H1 (cell line): ENCODE measurements around the gene THEMIS. TPM values are rescaled to one million over a fixed set of nuclear protein-coding genes. Genes with fewer than 3 reads are reported as not detected.

ENCODE experiments used
- CTCF ChIA-PET: fragments of 300-600 bp; sonication (Branson Sonifier 250); formaldehyde crosslinking; loops from one replicate; lab custom pipeline; 2021; ENCODE audit not compliant: partially characterized antibody; lab: Charles Lee
- POLR2A ChIA-PET: fragments of 300-600 bp; sonication (Branson Sonifier 250); formaldehyde crosslinking; loops from one replicate; lab custom pipeline; 2021; ENCODE audit warnings: inconsistent platforms; ENCODE audit not compliant: partially characterized antibody; lab: Charles Lee
- DNase-seq, 2 experiments: peaks; one replicate each; pipeline versions ENCODE4 v3.0.0 to v3.0.0-alpha.2; 2010 to 2022; ENCODE audit warnings: low spot score in 2 of 2, low read depth in 1 of 2, mixed read lengths in 1 of 2
- FAIRE-seq: peaks from 2 replicates; lab custom pipeline; 2011; peaks lifted over from hg19 to GRCh38; lab: Jason Lieb, UNC
- H2AFZ ChIP-seq: 2 replicates; pipeline ENCODE4 v1.8.1; 2012; ENCODE audit warnings: low read length, inconsistent platforms
- H2AK5ac ChIP-seq: 2 replicates; pipeline ENCODE4 v1.6.1; 2013; ENCODE audit warnings: low read depth, low read length
- H2BK120ac ChIP-seq: replicated peaks from 2 replicates; pipeline ENCODE3; 2013; ENCODE audit warnings: low read depth, low read length, inconsistent platforms
- H2BK12ac ChIP-seq: 2 replicates; pipeline ENCODE4 v1.6.1; 2013; ENCODE audit warnings: low read depth, low read length
- H2BK15ac ChIP-seq: 2 replicates; pipeline ENCODE4 v1.6.1; 2013; ENCODE audit warnings: low read length
- H2BK20ac ChIP-seq: 2 replicates; pipeline ENCODE4 v1.6.1; 2013; ENCODE audit warnings: low read length
- H2BK5ac ChIP-seq: 2 replicates; pipeline ENCODE4 v1.6.1; 2013; ENCODE audit warnings: low read depth, low read length
- H3K14ac ChIP-seq: 2 replicates; pipeline ENCODE4 v1.6.1; 2013; ENCODE audit warnings: inconsistent platforms; ENCODE audit not compliant: insufficient read length
- H3K18ac ChIP-seq: 2 replicates; pipeline ENCODE4 v1.6.1; 2013; ENCODE audit warnings: low read length; ENCODE audit errors: extremely low read depth
- H3K23ac ChIP-seq: 2 replicates; pipeline ENCODE4 v1.6.1; 2013; ENCODE audit warnings: inconsistent platforms; ENCODE audit not compliant: insufficient read length
- H3K23me2 ChIP-seq: 2 replicates; pipeline ENCODE4 v1.6.1; 2013; ENCODE audit warnings: low read depth, low read length
- H3K27ac ChIP-seq: 2 replicates; pipeline ENCODE4 v1.6.1; 2011; ENCODE audit warnings: low read depth, low read length, inconsistent platforms
- H3K27me3 ChIP-seq, 4 experiments: replicated peaks in 1 of 4; 1 replicate in 1 of 4; 2 replicates in 3 of 4; pipeline versions ENCODE4 v1.6.1 to v1.8.1; 2011 to 2013; ENCODE audit warnings: low read length in 3 of 4, mild to moderate bottlenecking in 3 of 4, inconsistent platforms in 2 of 4, mixed read lengths in 2 of 4, moderate library complexity in 1 of 4; ENCODE audit not compliant: control insufficient read depth in 3 of 4, insufficient read depth in 3 of 4; ENCODE audit errors: extremely low read depth in 1 of 4
- H3K36me3 ChIP-seq, 4 experiments: 2 replicates each; pipeline versions ENCODE4 v1.6.1 to v1.8.1; 2011 to 2013; ENCODE audit warnings: mild to moderate bottlenecking in 4 of 4, low read length in 3 of 4, moderate library complexity in 2 of 4, control low read depth in 1 of 4, inconsistent platforms in 1 of 4; ENCODE audit not compliant: insufficient read depth in 4 of 4, control insufficient read depth in 2 of 4
- H3K4ac ChIP-seq: replicated peaks from 2 replicates; pipeline ENCODE3; 2013; ENCODE audit warnings: low read length, low read depth, mixed read lengths, inconsistent platforms; ENCODE audit not compliant: insufficient read length
- H3K4me1 ChIP-seq, 4 experiments: replicated peaks in 1 of 4; 1 replicate in 1 of 4; 2 replicates in 3 of 4; pipeline versions ENCODE4 v1.6.1 to v1.8.1; 2011 to 2013; ENCODE audit warnings: low read length in 3 of 4, inconsistent platforms in 2 of 4, mixed read lengths in 1 of 4; ENCODE audit not compliant: insufficient read depth in 4 of 4, control insufficient read depth in 3 of 4
- H3K4me2 ChIP-seq, 2 experiments: 2 replicates each; pipeline versions ENCODE4 v1.6.1 to v1.8.1; 2011 to 2013; ENCODE audit warnings: low read depth in 2 of 2, low read length in 2 of 2, control low read depth in 1 of 2, inconsistent platforms in 1 of 2, mild to moderate bottlenecking in 1 of 2; ENCODE audit not compliant: insufficient read depth in 1 of 2
- H3K4me3 ChIP-seq, 4 experiments: fragments of 200-600, 300-600 bp in 1 of 4; sonication (generic), shearing (Covaris generic), sonication (Bioruptor Twin) in 1 of 4; 2 replicates each; pipeline versions ENCODE4 v1.5.1 to v1.8.1; 2011 to 2016; ENCODE audit warnings: low read length in 4 of 4, low read depth in 3 of 4, control low read depth in 2 of 4, inconsistent platforms in 2 of 4, mild to moderate bottlenecking in 2 of 4, mixed read lengths in 1 of 4, moderate library complexity in 1 of 4; ENCODE audit not compliant: insufficient read depth in 2 of 4; ENCODE audit errors: extremely low read depth in 1 of 4
- H3K56ac ChIP-seq: replicated peaks from 2 replicates; pipeline ENCODE3; 2013; ENCODE audit warnings: low read depth, mild to moderate bottlenecking, mixed read lengths, low read length, inconsistent platforms; ENCODE audit not compliant: insufficient read length
- H3K79me1 ChIP-seq: 2 replicates; pipeline ENCODE4 v1.6.1; 2013; ENCODE audit warnings: low read depth, low read length, control low read depth
- H3K79me2 ChIP-seq, 2 experiments: 2 replicates each; pipeline versions ENCODE4 v1.6.1 to v1.8.1; 2012 to 2013; ENCODE audit warnings: low read length in 2 of 2, mild to moderate bottlenecking in 2 of 2, inconsistent platforms in 1 of 2; ENCODE audit not compliant: insufficient read depth in 2 of 2, control insufficient read depth in 1 of 2
- H3K9ac ChIP-seq, 4 experiments: replicated peaks in 1 of 4; 1 replicate in 1 of 4; 2 replicates in 3 of 4; pipeline versions ENCODE4 v1.6.1 to v1.8.1; 2011 to 2013; ENCODE audit warnings: low read depth in 3 of 4, low read length in 3 of 4, control low read depth in 2 of 4, mild to moderate bottlenecking in 2 of 4, moderate library complexity in 2 of 4, inconsistent platforms in 1 of 4; ENCODE audit errors: extremely low read depth in 1 of 4
- H3K9me3 ChIP-seq, 2 experiments: 2 replicates each; pipeline versions ENCODE4 v1.6.1 to v1.8.1; 2012 to 2013; ENCODE audit warnings: mild to moderate bottlenecking in 2 of 2, moderate library complexity in 2 of 2, control low read depth in 1 of 2, inconsistent platforms in 1 of 2, low read depth in 1 of 2, low read length in 1 of 2, mixed read lengths in 1 of 2; ENCODE audit not compliant: insufficient read depth in 2 of 2
- H4K20me1 ChIP-seq, 2 experiments: replicated peaks in 1 of 2; 2 replicates each; pipeline versions ENCODE3 to v1.8.1; 2011 to 2013; ENCODE audit warnings: inconsistent platforms in 2 of 2, low read length in 2 of 2, mild to moderate bottlenecking in 1 of 2; ENCODE audit not compliant: insufficient read depth in 2 of 2, control insufficient read depth in 1 of 2
- H4K5ac ChIP-seq: 2 replicates; pipeline ENCODE4 v1.6.1; 2013; ENCODE audit warnings: low read length, low read depth, mixed read lengths, inconsistent platforms; ENCODE audit not compliant: insufficient read length
- H4K8ac ChIP-seq: 2 replicates; pipeline ENCODE4 v1.8.0; 2013; ENCODE audit warnings: mild to moderate bottlenecking, moderate library complexity, low read length, inconsistent platforms; ENCODE audit not compliant: insufficient read depth; ENCODE audit errors: extremely low read depth
- H4K91ac ChIP-seq: replicated peaks from 2 replicates; pipeline ENCODE3; 2013; ENCODE audit warnings: low read length, mixed read lengths, inconsistent platforms; ENCODE audit not compliant: insufficient read length
- ASH2L ChIP-seq: fragments of 200-600, 300-600 bp; sonication (generic); IDR thresholded peaks from one replicate; pipeline ENCODE4 v1.7.1; 2017; ENCODE audit warnings: low read length
- BCL11A ChIP-seq, 2 experiments: IDR thresholded peaks; one replicate each; pipeline ENCODE4 v1.6.1; 2011; ENCODE audit warnings: low read depth in 2 of 2, low read length in 2 of 2, mild to moderate bottlenecking in 2 of 2
- CREB1 ChIP-seq: IDR thresholded peaks from 2 replicates; pipeline ENCODE4 v1.6.1; 2012; ENCODE audit warnings: inconsistent platforms
- E2F6 ChIP-seq: IDR thresholded peaks from 2 replicates; pipeline ENCODE4 v1.6.1; 2012; ENCODE audit warnings: inconsistent platforms
- FOSL1 ChIP-seq: IDR thresholded peaks from 2 replicates; pipeline ENCODE4 v1.6.1; 2011; ENCODE audit warnings: mild to moderate bottlenecking, low read depth, low read length, moderate library complexity; ENCODE audit not compliant: insufficient read depth
- HDAC6 ChIP-seq: IDR thresholded peaks from one replicate; pipeline ENCODE4 v1.7.1; 2012; ENCODE audit warnings: low read depth, mild to moderate bottlenecking, inconsistent platforms, low read length, moderate library complexity
- KDM5A ChIP-seq: fragments of 200-600 bp; IDR thresholded peaks from 2 replicates; pipeline ENCODE4 v1.7.1; 2012; ENCODE audit warnings: mild to moderate bottlenecking, low read length, inconsistent platforms, mixed read lengths
- MAFK ChIP-seq: IDR thresholded peaks from 2 replicates; pipeline ENCODE4 v1.6.1; 2012; ENCODE audit warnings: low read depth, mild to moderate bottlenecking, improper control_type of control experiment, low read length
- NANOG ChIP-seq: IDR thresholded peaks from 2 replicates; pipeline ENCODE4 v1.6.1; 2011; ENCODE audit warnings: low read length, low read depth, mild to moderate bottlenecking, inconsistent platforms; ENCODE audit not compliant: insufficient read depth, poor library complexity, severe bottlenecking
- SP1 ChIP-seq: IDR thresholded peaks from 2 replicates; pipeline ENCODE4 v1.6.1; 2011; ENCODE audit warnings: low read depth, low read length
- TBP ChIP-seq: IDR thresholded peaks from 2 replicates; pipeline ENCODE4 v1.6.1; 2011; ENCODE audit warnings: low read depth, low read length, improper control_type of control experiment
- TEAD4 ChIP-seq: IDR thresholded peaks from 2 replicates; pipeline ENCODE4 v1.6.1; 2012; ENCODE audit warnings: low read depth, low read length, inconsistent platforms, mixed read lengths
- WGBS, 2 experiments: shearing (Covaris generic) in 1 of 2; methylation state at CpG; one replicate each; pipeline versions ENCODE4 v1.1.6 to v1.1.7; 2013 to 2015; ENCODE audit warnings: low lambda C conversion rate in 2 of 2, mixed read lengths in 2 of 2, inconsistent platforms in 1 of 2, low coverage in 1 of 2, missing lambda C conversion rate in 1 of 2; ENCODE audit not compliant: insufficient replicate concordance in 2 of 2, insufficient coverage in 1 of 2, insufficient read length in 1 of 2; ENCODE audit errors: extremely low coverage in 1 of 2, missing lambda C conversion rate in 1 of 2; 5-methylcytosine and 5-hydroxymethylcytosine counted together
- polyA plus RNA-seq, 7 experiments: library from polyadenylated mRNA; depleted of rRNA in 3 of 7; stranded (reverse) in 5 of 7; unstranded in 2 of 7; fragments of >200 nt in 5 of 7; fragments of 200-250 nt in 2 of 7; gene quantifications; 1 replicate in 5 of 7; 2 replicates in 1 of 7; 4 replicates in 1 of 7; pipeline versions ENCODE4 v1.2.1 to v1.2.3, GENCODE V29; 2011 to 2013; ENCODE audit warnings: missing spikeins in 2 of 7, mixed read lengths in 2 of 7
- total RNA-seq: library from RNA; stranded (reverse); fragmentation: NEBNext Ultra II Directional; extraction: Animal tissue kit (Norgen Biotek cat#: 25700); gene quantifications from 2 replicates; pipeline ENCODE4 v1.2.1, GENCODE V29; 2021

THEMIS gene
- total and polyA plus RNA-seq, 2 of the 8 experiments (the other 6 are each of a cell fraction or from before 2014, with no cell fraction given): not detected

GRCh38 chr6:127941228-127941627, 40.4 kb upstream of the THEMIS start:
- Histone ChIP-seq H4K5ac (no peak overlapping the region), H3K4me1 (no peaks in the 10 kb centered on the region), H2AFZ (no peak overlapping the region), H3K23ac (no peak overlapping the region), H3K9me3 (no peaks in the 10 kb centered on the region), H3K4me3 (no peak overlapping the region), H3K4me2 (no peak overlapping the region), H3K36me3 (no peaks in the 10 kb centered on the region), H3K23me2 (no peaks in the 10 kb centered on the region), H2BK5ac (no peak overlapping the region), H3K9ac (no peak overlapping the region), H3K27me3 (peaks cover 0 to 1% (median 0%) of the 10 kb centered on the region in 4 experiments; a peak in 2 of 7 replicates), H3K79me1 (no peaks in the 10 kb centered on the region), H3K56ac (no peak overlapping the region), H2BK12ac (no peak overlapping the region), H3K79me2 (no peaks in the 10 kb centered on the region), H4K8ac (no peak overlapping the region), H2BK20ac (no peak overlapping the region), H4K91ac (no peak overlapping the region), H3K4ac (no peak overlapping the region), H2BK15ac (no peak overlapping the region), H3K14ac (no peak overlapping the region), H3K18ac (no peak overlapping the region), H3K27ac (no peak overlapping the region), H4K20me1 (no peaks in the 10 kb centered on the region), H2AK5ac (no peak overlapping the region), H2BK120ac (no peak overlapping the region)
- DNase-seq (no peak), FAIRE-seq (no peak)
- WGBS, 2 experiments: 97% methylated on average over 5 of the region's 5 CpGs; no CpG with 5 or more reads in 1 of the 2 experiments
- CTCF ChIA-PET: no interaction called here
- POLR2A ChIA-PET: no interaction called here
- TF ChIP-seq NANOG: no peak
- TF ChIP-seq SP1: no peak
- no peak for TF ChIP-seq ASH2L
- TF ChIP-seq BCL11A (IDR thresholded peaks at IDR 0.05; ENCODE audit: low read depth in 2 of 2, low read length in 2 of 2): no peak
- TF ChIP-seq TEAD4: no peak
- no peak for TF ChIP-seq KDM5A
- TF ChIP-seq TBP: no peak
- TF ChIP-seq E2F6: no peak
- no peak for TF ChIP-seq HDAC6
- TF ChIP-seq MAFK: no peak
- no peak for TF ChIP-seq FOSL1
- no peak for TF ChIP-seq CREB1
